ENCODE measurements around the gene ATAD1. TPM values are rescaled to one million over a fixed set of nuclear protein-coding genes. Genes with fewer than 3 reads are reported as not detected.
"Not testable (repeated sequence)": the region's sequence is repeated elsewhere in the genome, so short reads cannot be mapped to it uniquely, and the experiment has no call there.

ATAD1 gene
- total and polyA plus RNA-seq, 8 donors, result 47.6 to 65.0 (median 50.4) TPM

- intact Hi-C loops (cut with DNase I), result no loop called here
- no peak for ATAC-seq
Measured at GRCh38 chr10:87753995-87754866, 63.8 kb downstream of the ATAD1 start.

GRCh38 chr10:87752566-87752965 is 65.5 kb downstream of the ATAD1 start:
- no peak for TF ChIP-seq CTCF (IDR thresholded peaks at IDR 0.05)

More at GRCh38 chr10:87753995-87754866, 63.8 kb downstream of the ATAD1 start:
- H3K9me3 ChIP-seq, result no peaks in the 10 kb centered on the region
- H3K36me3 ChIP-seq, result peaks cover 0 to 20% of the 10 kb centered on the region in 2 donors
- H3K4me3 ChIP-seq, result no peak overlapping the region
- H3K27ac ChIP-seq, result no peak overlapping the region
- DNase-seq, result no peak
- H3K4me1 ChIP-seq, result peaks cover 0 to under 1% of the 10 kb centered on the region in 2 donors
- H3K27me3 ChIP-seq, result no peaks in the 10 kb centered on the region
- TF ChIP-seq CTCF (IDR thresholded peaks at IDR 0.05), result no peak

GRCh38 chr10:87751274-87751673 is 66.8 kb downstream of the ATAD1 start:
- Histone ChIP-seq H3K36me3 (peaks cover 0 to 45% of the 10 kb centered on the region in 2 donors), H3K9me3 (no peaks in the 10 kb centered on the region), H3K4me1 (no peaks in the 10 kb centered on the region), H3K4me3 (no peak overlapping the region), H3K27me3 (no peaks in the 10 kb centered on the region), H3K27ac (no peak overlapping the region)
- no peak for TF ChIP-seq CTCF (IDR thresholded peaks at IDR 0.05)
- DNase-seq (no peak), ATAC-seq (no peak)
- intact Hi-C loops (cut with DNase I), result no loop called here

More at GRCh38 chr10:87752566-87752965, 65.5 kb downstream of the ATAD1 start:
- DNase-seq (no peak), ATAC-seq (no peak)
- H3K4me3 ChIP-seq, result no peak overlapping the region
- H3K9me3 ChIP-seq, result no peaks in the 10 kb centered on the region
- intact Hi-C loops (cut with DNase I), result no loop called here
- no peak overlapping the region for H3K27ac ChIP-seq
- H3K36me3 ChIP-seq, result peaks cover 0 to 37% of the 10 kb centered on the region in 2 donors
- no peaks in the 10 kb centered on the region for H3K4me1 ChIP-seq
- H3K27me3 ChIP-seq, result no peaks in the 10 kb centered on the region

GRCh38 chr10:87750817-87751216 is 67.2 kb downstream of the ATAD1 start:
- Histone ChIP-seq H3K4me3 (no peak overlapping the region), H3K9me3 (no peaks in the 10 kb centered on the region), H3K27me3 (no peaks in the 10 kb centered on the region), H3K4me1 (no peaks in the 10 kb centered on the region), H3K36me3 (peaks cover 0 to 42% of the 10 kb centered on the region in 2 donors), H3K27ac (no peak overlapping the region)
- ATAC-seq (no peak), DNase-seq (no peak)
- intact Hi-C loops (cut with DNase I), result no loop called here
- no peak for TF ChIP-seq CTCF (IDR thresholded peaks at IDR 0.05)

GRCh38 chr10:87750001-87750671 is 67.9 kb downstream of the ATAD1 start:
- TF ChIP-seq CTCF (IDR thresholded peaks at IDR 0.05), result no peak
- intact Hi-C loops (cut with DNase I), result no loop called here
- no peak for ATAC-seq
- no peaks in the 10 kb centered on the region for H3K27me3 ChIP-seq
- H3K4me3 ChIP-seq, result no peak overlapping the region
- H3K9me3 ChIP-seq, result no peaks in the 10 kb centered on the region
- no peak overlapping the region for H3K27ac ChIP-seq
- peaks cover 0 to 40% of the 10 kb centered on the region in 2 donors for H3K36me3 ChIP-seq
- DNase-seq, result no peak
- H3K4me1 ChIP-seq, result no peaks in the 10 kb centered on the region

- ATAC-seq; DNase-seq; H3K4me3 ChIP-seq; H3K27me3 ChIP-seq; intact Hi-C loops (cut with DNase I); H3K4me1 ChIP-seq; H3K27ac ChIP-seq; H3K9me3 ChIP-seq: not testable (repeated sequence)
- H3K36me3 ChIP-seq, result peaks cover 0 to 55% of the 10 kb centered on the region in 2 donors
Measured at GRCh38 chr10:87748244-87748643, 69.8 kb downstream of the ATAD1 start.

All from left lung (tissue), 10 donors.